GDM1 (cell line): ENCODE measurements around the gene OR51S1.
"Not testable (repeated sequence)": the region's sequence is repeated elsewhere in the genome, so short reads cannot be mapped to it uniquely, and the experiment has no call there.

Experiments used
- DNase-seq: peaks from one replicate; lab custom pipeline; 2025; lab: John Stamatoyannopoulos, UW

The OR51S1 gene

DNA sequence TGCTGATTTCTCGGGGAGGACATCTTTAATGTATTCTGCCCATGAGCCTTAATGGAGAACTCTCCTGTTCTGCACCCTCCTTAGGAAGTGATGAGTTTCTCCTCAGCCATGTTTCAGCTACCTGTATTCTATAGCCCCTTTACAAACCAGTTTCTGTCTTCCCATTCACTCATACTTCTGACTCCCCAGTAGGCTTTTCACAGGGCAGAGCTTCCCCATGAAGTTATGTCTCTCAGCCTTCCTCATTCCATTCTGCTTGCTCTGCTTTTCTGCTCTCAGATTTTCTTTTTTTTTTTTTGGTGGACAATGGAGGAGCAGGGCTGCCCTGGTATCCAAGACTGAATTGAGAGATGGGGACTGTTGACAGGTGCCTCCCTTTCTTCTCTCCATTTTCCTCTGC is 40.5 kb downstream of the OR51S1 start:
- no peak for DNase-seq

GRCh38 chr11:4804280-4804679 is 44.7 kb downstream of the OR51S1 start, which contains the start of gene OR52R1:
Gene OR52R1, minus strand, starts transcription at chr11:4804380. Its CDS starts 0 bp downstream, at chr11:4804380.
- DNase-seq = no peak

GRCh38 chr11:4801316-4801715 is 47.7 kb downstream of the OR51S1 start:
- DNase-seq = not testable (repeated sequence)

GRCh38 chr11:4798427-4799183 is 50.4 kb downstream of the OR51S1 start:
- no peak for DNase-seq
